Breast epithelium (tissue), 4 donors: ENCODE measurements around the gene ABCG5. TPM values are rescaled to one million over a fixed set of nuclear protein-coding genes. Genes with fewer than 3 reads are reported as not detected.

ENCODE experiments used
- DNase-seq, 2 donors: peaks; one replicate each; pipeline ENCODE4 v3.0.0-alpha.2; 2019; ENCODE audit warnings: low spot score in 2 of 2
- H3K27ac ChIP-seq, 2 donors: fragments of 200-600 bp; sonication (generic) in 1 of 2; one replicate each; pipeline ENCODE4 v1.5.1; 2016 to 2019; ENCODE audit warnings: mild to moderate bottlenecking in 1 of 2
- H3K27me3 ChIP-seq, 2 donors: fragments of 200-600 bp; sonication (generic) in 1 of 2; one replicate each; pipeline versions ENCODE4 v1.5.1 to v1.6.0; 2017 to 2019; ENCODE audit warnings: control low read depth in 1 of 2, mild to moderate bottlenecking in 1 of 2
- H3K36me3 ChIP-seq: fragments of 200-600 bp; one replicate; pipeline ENCODE4 v1.5.1; 2019
- H3K4me1 ChIP-seq, 2 donors: fragments of 200-600 bp; sonication (generic); one replicate each; pipeline ENCODE4 v1.5.1; 2016 to 2019; ENCODE audit warnings: control low read depth in 1 of 2
- H3K4me3 ChIP-seq, 3 donors: fragments of 200-600 bp; sonication (generic); 1 replicate in 2 of 3; 2 replicates in 1 of 3; pipeline ENCODE4 v1.5.1; 2016 to 2019; ENCODE audit warnings: mild to moderate bottlenecking in 3 of 3, moderate library complexity in 2 of 3
- H3K9me3 ChIP-seq, 2 donors: fragments of 200-600 bp; sonication (generic) in 1 of 2; one replicate each; pipeline ENCODE4 v1.5.1; 2016 to 2019; ENCODE audit warnings: control low read depth in 1 of 2
- CTCF ChIP-seq, 3 donors: fragments of 450-650 bp; IDR thresholded peaks; one replicate each; pipeline ENCODE4 v1.5.1; 2016 to 2017; ENCODE audit warnings: antibody characterized with exemption in 3 of 3, mild to moderate bottlenecking in 3 of 3, moderate library complexity in 3 of 3
- POLR2A ChIP-seq: fragments of 450-650 bp; IDR thresholded peaks from one replicate; pipeline ENCODE4 v1.6.1; 2016; ENCODE audit warnings: antibody characterized with exemption, mild to moderate bottlenecking, moderate library complexity
- POLR2AphosphoS5 ChIP-seq, 3 donors: sonication (generic); formaldehyde crosslinking; IDR thresholded peaks; one replicate each; pipeline ENCODE4 v1.6.1; 2017; ENCODE audit warnings: antibody characterized with exemption in 3 of 3
- intact Hi-C: fragments of 100-400 bp; cut with DNase I; formaldehyde crosslinking; loops from one replicate; pipeline ENCODE4 v1.15.1; 2023; ENCODE audit warnings: low total_unique reads
- total RNA-seq, 3 donors: library from RNA; depleted of rRNA; stranded (reverse); fragments of >200 nt; gene quantifications; one replicate each; pipeline ENCODE4 v1.1.0, GENCODE V29; 2016

ABCG5 gene
- total RNA-seq, 3 donors from 2014 or later, result not detected

GRCh38 chr2:43841949-43842865 is 3.6 kb upstream of the ABCG5 start:
- no peaks in the 10 kb centered on the region for H3K36me3 ChIP-seq
- no peaks in the 10 kb centered on the region for H3K9me3 ChIP-seq
- no peaks in the 10 kb centered on the region for H3K4me1 ChIP-seq
- intact Hi-C loops, result no loop called here
- TF ChIP-seq CTCF (IDR thresholded peaks at IDR 0.05), result no peak
- no peak for TF ChIP-seq POLR2A
- no peak for TF ChIP-seq POLR2AphosphoS5 (IDR thresholded peaks at IDR 0.05)
- H3K27me3 ChIP-seq, result no peaks in the 10 kb centered on the region
- peak in 1 of 2 donors; percentile 4 for DNase-seq
- H3K27ac ChIP-seq, result no peak overlapping the region
- H3K4me3 ChIP-seq, result no peak overlapping the region

- no peaks in the 10 kb centered on the region for H3K27me3 ChIP-seq
- no peak overlapping the region for H3K27ac ChIP-seq
- TF ChIP-seq POLR2A, result no peak
- TF ChIP-seq CTCF (IDR thresholded peaks at IDR 0.05), result no peak
- TF ChIP-seq POLR2AphosphoS5 (IDR thresholded peaks at IDR 0.05), result no peak
- peak in 1 of 2 donors; percentile 21 for DNase-seq
- no peaks in the 10 kb centered on the region for H3K4me1 ChIP-seq
- no peak overlapping the region for H3K4me3 ChIP-seq
- no peaks in the 10 kb centered on the region for H3K9me3 ChIP-seq
- intact Hi-C loops, result no loop called here
- no peaks in the 10 kb centered on the region for H3K36me3 ChIP-seq
These were observed 2.3 kb upstream of the ABCG5 start for GRCh38 chr2:43840965-43841364.

GRCh38 chr2:43839776-43840564 is 1.3 kb upstream of the ABCG5 start:
- Histone ChIP-seq H3K4me3 (no peak overlapping the region), H3K36me3 (no peaks in the 10 kb centered on the region), H3K27me3 (no peaks in the 10 kb centered on the region), H3K27ac (no peak overlapping the region), H3K4me1 (no peaks in the 10 kb centered on the region), H3K9me3 (no peaks in the 10 kb centered on the region)
- intact Hi-C loops, result no loop called here
- DNase-seq, result no peak
- TF ChIP-seq POLR2A (no peak), CTCF (IDR thresholded peaks at IDR 0.05) (no peak), POLR2AphosphoS5 (IDR thresholded peaks at IDR 0.05) (no peak)

GRCh38 chr2:43837831-43838559 is 644 bp downstream of the ABCG5 start:
- DNase-seq, result peak in 1 of 2 donors; percentile 13
- TF ChIP-seq POLR2A, result no peak
- no peak for TF ChIP-seq CTCF (IDR thresholded peaks at IDR 0.05)
- TF ChIP-seq POLR2AphosphoS5 (IDR thresholded peaks at IDR 0.05), result no peak
- H3K4me1 ChIP-seq, result no peaks in the 10 kb centered on the region
- H3K4me3 ChIP-seq, result no peak overlapping the region
- intact Hi-C loops, result no loop called here
- no peaks in the 10 kb centered on the region for H3K36me3 ChIP-seq
- H3K9me3 ChIP-seq, result no peaks in the 10 kb centered on the region
- no peak overlapping the region for H3K27ac ChIP-seq
- no peaks in the 10 kb centered on the region for H3K27me3 ChIP-seq
